ENCODE results near the gene PSMB7. TPM values are rescaled to one million over a fixed set of nuclear protein-coding genes. Genes with fewer than 3 reads are reported as not detected.

Gene PSMB7
- total RNA-seq, 4 donors from 2014 or later: 84.3 to 178 (median 135) TPM

DNA sequence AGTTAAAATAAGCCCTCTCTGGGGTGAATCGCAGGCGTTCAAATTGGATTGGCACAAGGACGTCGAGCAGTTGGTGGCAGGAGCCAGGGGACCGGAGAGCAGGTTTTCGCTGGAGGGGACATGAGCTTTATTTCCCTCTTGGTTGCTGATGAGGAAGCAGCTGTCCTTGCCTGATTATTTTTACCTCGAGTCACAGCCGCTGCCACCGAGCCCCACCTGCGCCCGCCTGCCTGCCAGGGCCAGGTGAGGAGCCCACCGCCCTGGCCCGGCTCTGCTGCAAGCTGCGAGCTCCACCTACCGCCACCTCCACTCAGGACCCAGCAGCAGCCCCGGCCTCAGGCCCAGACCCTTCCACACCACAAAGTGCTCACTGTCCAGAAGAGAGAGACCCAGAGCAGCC, 26.0 kb upstream of the PSMB7 start:
- Histone ChIP-seq H3K27me3 (no peaks in the 10 kb centered on the region), H3K36me3 (no peaks in the 10 kb centered on the region), H3K4me3 (replicated peaks in 1 of 3) (no peak overlapping the region), H3K27ac (no peak overlapping the region), H3K4me1 (no peaks in the 10 kb centered on the region), H3K9me3 (no peaks in the 10 kb centered on the region)
- no peak for DNase-seq
- TF ChIP-seq POLR2A (IDR thresholded peaks at IDR 0.05): no peak
- TF ChIP-seq, protein P1, sequence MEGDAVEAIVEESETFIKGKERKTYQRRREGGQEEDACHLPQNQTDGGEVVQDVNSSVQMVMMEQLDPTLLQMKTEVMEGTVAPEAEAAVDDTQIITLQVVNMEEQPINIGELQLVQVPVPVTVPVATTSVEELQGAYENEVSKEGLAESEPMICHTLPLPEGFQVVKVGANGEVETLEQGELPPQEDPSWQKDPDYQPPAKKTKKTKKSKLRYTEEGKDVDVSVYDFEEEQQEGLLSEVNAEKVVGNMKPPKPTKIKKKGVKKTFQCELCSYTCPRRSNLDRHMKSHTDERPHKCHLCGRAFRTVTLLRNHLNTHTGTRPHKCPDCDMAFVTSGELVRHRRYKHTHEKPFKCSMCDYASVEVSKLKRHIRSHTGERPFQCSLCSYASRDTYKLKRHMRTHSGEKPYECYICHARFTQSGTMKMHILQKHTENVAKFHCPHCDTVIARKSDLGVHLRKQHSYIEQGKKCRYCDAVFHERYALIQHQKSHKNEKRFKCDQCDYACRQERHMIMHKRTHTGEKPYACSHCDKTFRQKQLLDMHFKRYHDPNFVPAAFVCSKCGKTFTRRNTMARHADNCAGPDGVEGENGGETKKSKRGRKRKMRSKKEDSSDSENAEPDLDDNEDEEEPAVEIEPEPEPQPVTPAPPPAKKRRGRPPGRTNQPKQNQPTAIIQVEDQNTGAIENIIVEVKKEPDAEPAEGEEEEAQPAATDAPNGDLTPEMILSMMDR (IDR thresholded peaks at IDR 0.05): no peak
- intact Hi-C loops (cut with DNase I): no loop called here
- 80 to 81% methylated on average over 15 to 16 of the region's 16 CpGs for WGBS, 2 donors

DNA sequence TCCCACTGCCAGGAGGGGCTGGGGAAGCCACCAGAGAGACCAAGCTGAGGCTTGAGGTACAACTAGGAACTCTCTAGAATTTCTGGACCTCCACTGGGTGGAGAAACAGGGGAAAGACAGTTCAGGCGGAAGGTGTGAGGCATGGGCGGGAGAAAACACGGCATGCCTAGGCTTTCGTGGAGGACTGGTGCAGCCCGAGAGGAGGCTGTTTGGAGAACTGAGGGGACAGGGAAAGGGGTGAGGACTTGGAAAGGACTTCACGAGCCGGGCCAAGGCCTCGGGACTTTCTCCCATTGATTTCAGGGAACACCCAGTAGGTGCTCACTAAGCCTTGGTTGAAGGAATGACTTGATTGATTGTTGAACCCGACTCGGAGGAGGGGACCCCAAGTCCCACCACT, 25.5 kb upstream of the PSMB7 start:
- TF ChIP-seq, protein P1 (IDR thresholded peaks at IDR 0.05): no peak
- TF ChIP-seq POLR2A (IDR thresholded peaks at IDR 0.05): no peak
- Histone ChIP-seq H3K27ac (no peak overlapping the region), H3K27me3 (no peaks in the 10 kb centered on the region), H3K4me3 (replicated peaks in 1 of 3) (no peak overlapping the region), H3K4me1 (no peaks in the 10 kb centered on the region), H3K9me3 (no peaks in the 10 kb centered on the region), H3K36me3 (no peaks in the 10 kb centered on the region)
- WGBS, 2 donors: 75 to 85% methylated on average over 10 of the region's 10 CpGs
- intact Hi-C loops (cut with DNase I): no loop called here
- no peak for DNase-seq

DNA sequence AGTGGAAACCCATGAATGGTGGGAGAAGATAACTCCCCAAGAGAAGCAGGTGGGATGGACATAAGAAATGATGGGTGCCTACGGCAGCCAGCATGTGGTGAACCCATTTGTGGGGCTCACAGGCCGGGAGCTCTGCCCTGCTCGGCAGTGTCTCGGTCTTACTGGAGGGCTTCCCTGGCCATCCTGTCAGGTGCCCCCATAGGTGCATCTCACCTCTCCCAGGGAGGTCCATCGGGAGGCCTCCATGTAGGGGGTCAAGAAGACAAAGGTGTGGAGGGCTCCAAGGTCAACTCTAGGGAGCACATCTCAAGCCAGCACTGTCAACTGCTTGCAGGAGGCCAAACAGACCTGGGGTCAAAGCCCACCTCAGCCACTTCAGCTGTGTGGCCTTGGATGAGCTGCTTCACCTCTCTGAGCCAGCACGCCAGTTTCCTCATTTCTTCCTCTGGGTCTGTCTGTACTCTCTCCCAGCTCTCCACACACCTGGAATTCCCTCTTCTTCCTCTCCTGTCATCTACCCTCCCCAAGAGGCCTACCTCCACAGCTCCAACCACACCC, 24.5 kb upstream of the PSMB7 start:
- Histone ChIP-seq H3K36me3 (no peaks in the 10 kb centered on the region), H3K4me1 (no peaks in the 10 kb centered on the region), H3K9me3 (no peaks in the 10 kb centered on the region), H3K27me3 (no peaks in the 10 kb centered on the region), H3K4me3 (replicated peaks in 1 of 3) (no peak overlapping the region), H3K27ac (no peak overlapping the region)
- intact Hi-C loops (cut with DNase I): no loop called here
- no peak for DNase-seq
- TF ChIP-seq, protein P1 (IDR thresholded peaks at IDR 0.05): no peak
- no peak for TF ChIP-seq POLR2A (IDR thresholded peaks at IDR 0.05)
- WGBS, 2 donors: 91 to 96% methylated on average over 6 of the region's 6 CpGs

DNA sequence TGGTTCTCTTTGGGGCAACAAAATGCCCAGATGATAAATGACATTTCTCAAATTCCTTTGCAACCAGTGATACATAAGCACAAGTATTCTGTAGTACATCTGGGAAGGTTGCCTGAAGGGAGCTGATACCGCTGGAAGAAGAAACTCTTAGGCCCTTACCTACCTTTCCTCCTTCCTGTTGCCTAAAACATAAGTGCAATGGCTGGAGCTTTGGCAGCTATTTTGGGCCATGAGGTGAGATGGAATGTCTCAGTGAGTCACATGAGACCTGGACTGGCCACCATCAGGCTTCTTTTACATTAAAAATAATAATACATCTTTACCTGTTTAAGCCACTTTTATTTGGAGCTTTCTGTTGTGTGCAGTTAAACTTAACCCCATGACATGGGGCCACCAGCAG, 23.8 kb upstream of the PSMB7 start:
- intact Hi-C loops (cut with DNase I): no loop called here
- 88 to 96% methylated on average over 1 of the region's 1 CpG for WGBS, 2 donors
- no peak overlapping the region for H3K4me3 ChIP-seq (replicated peaks in 1 of 3)
- H3K27ac ChIP-seq: no peak overlapping the region
- no peaks in the 10 kb centered on the region for H3K4me1 ChIP-seq
- no peaks in the 10 kb centered on the region for H3K27me3 ChIP-seq
- H3K9me3 ChIP-seq: no peaks in the 10 kb centered on the region
- H3K36me3 ChIP-seq: no peaks in the 10 kb centered on the region
- TF ChIP-seq POLR2A (IDR thresholded peaks at IDR 0.05): no peak
- TF ChIP-seq, protein P1 (IDR thresholded peaks at IDR 0.05): no peak
- no peak for DNase-seq

DNA sequence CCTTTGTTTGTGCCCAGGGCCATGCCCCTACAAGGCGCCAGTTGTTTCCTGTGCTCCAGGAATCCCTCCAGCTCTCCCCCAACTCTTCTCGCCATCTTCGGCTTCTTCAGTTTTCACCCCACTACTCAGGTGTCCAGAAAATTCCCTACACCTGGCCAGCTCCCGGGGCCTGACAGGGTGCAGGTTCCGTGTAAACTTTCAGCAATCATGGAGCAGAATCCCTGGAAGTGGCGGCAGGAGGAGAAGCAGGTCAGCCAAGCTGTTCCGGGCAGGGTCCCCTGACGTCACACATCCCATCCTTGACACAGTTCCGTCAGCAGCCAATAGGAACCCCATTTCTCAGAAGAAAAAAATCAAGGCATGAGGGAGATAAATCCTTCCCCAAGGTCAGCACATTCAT, 22.8 kb upstream of the PSMB7 start:
- Histone ChIP-seq H3K4me1 (no peaks in the 10 kb centered on the region), H3K4me3 (replicated peaks in 1 of 3) (no peak overlapping the region), H3K36me3 (no peaks in the 10 kb centered on the region), H3K27me3 (no peaks in the 10 kb centered on the region), H3K27ac (no peak overlapping the region), H3K9me3 (no peaks in the 10 kb centered on the region)
- TF ChIP-seq, protein P1 (IDR thresholded peaks at IDR 0.05): no peak
- TF ChIP-seq POLR2A (IDR thresholded peaks at IDR 0.05): no peak
- 86 to 89% methylated on average over 9 of the region's 9 CpGs for WGBS, 2 donors
- intact Hi-C loops (cut with DNase I): no loop called here
- DNase-seq: no peak
